ENCODE results near the gene PZP. TPM values are rescaled to one million over a fixed set of nuclear protein-coding genes. Genes with fewer than 3 reads are reported as not detected.
A peak's percentile ranks its signal among the peaks of the same experiment; 100 is the strongest.
"Not testable (repeated sequence)": the region's sequence is repeated elsewhere in the genome, so short reads cannot be mapped to it uniquely, and the experiment has no call there.

Gene PZP
- total RNA-seq, result under 0.01 and 0.22 TPM in 2 replicates

GRCh38 chr12:9208229-9208628, at the start of gene PZP:
PZP (minus strand) TSS chr12:9208395; CDS start chr12:9208341, 54 bp downstream.
- DNase-seq (ENCODE audit: low read depth in 2 of 2), result no peak

- no peak for DNase-seq (ENCODE audit: low read depth in 2 of 2)
Measured at GRCh38 chr12:9256758-9257405, 48.7 kb upstream of the PZP start.

GRCh38 chr12:9256341-9256740, 48.1 kb upstream of the PZP start:
- no peak for DNase-seq (ENCODE audit: low read depth in 2 of 2)

- no peak for DNase-seq (ENCODE audit: low read depth in 2 of 2)
Measured at GRCh38 chr12:9255837-9256236, 47.6 kb upstream of the PZP start.

GRCh38 chr12:9253464-9253863, 45.3 kb upstream of the PZP start:
- DNase-seq (ENCODE audit: low read depth in 2 of 2), result no peak

- not testable (repeated sequence) for DNase-seq (ENCODE audit: low read depth in 2 of 2)
Measured at GRCh38 chr12:9252791-9253190, 44.6 kb upstream of the PZP start.

GRCh38 chr12:9252256-9252655, 44.1 kb upstream of the PZP start:
- no peak for DNase-seq (ENCODE audit: low read depth in 2 of 2)

GRCh38 chr12:9248435-9248834, 40.2 kb upstream of the PZP start:
- no peak for DNase-seq (ENCODE audit: low read depth in 2 of 2)

GRCh38 chr12:9244894-9245293, 36.7 kb upstream of the PZP start:
- no peak for DNase-seq (ENCODE audit: low read depth in 2 of 2)

- DNase-seq (ENCODE audit: low read depth in 2 of 2), result no peak
Measured at GRCh38 chr12:9243999-9244649, 35.9 kb upstream of the PZP start.

- DNase-seq (ENCODE audit: low read depth in 2 of 2), result no peak
Measured at GRCh38 chr12:9241301-9241700, 33.1 kb upstream of the PZP start.

- DNase-seq (ENCODE audit: low read depth in 2 of 2), result peak in 1 of 2 donors; percentile 15
Measured at GRCh38 chr12:9240776-9241175, 32.6 kb upstream of the PZP start.

- DNase-seq (ENCODE audit: low read depth in 2 of 2), result peak; percentile 2 to 25
Measured at GRCh38 chr12:9240004-9240635, 31.9 kb upstream of the PZP start.

- no peak for DNase-seq (ENCODE audit: low read depth in 2 of 2)
Measured at GRCh38 chr12:9237286-9237685, 29.1 kb upstream of the PZP start.

- DNase-seq (ENCODE audit: low read depth in 2 of 2), result no peak
Measured at GRCh38 chr12:9235519-9235918, 27.3 kb upstream of the PZP start.

GRCh38 chr12:9227950-9228349, 19.8 kb upstream of the PZP start:
- DNase-seq (ENCODE audit: low read depth in 2 of 2), result no peak

- DNase-seq (ENCODE audit: low read depth in 2 of 2), result no peak
Measured at GRCh38 chr12:9223830-9224229, 15.6 kb upstream of the PZP start.

GRCh38 chr12:9221483-9221882, 13.3 kb upstream of the PZP start:
- DNase-seq (ENCODE audit: low read depth in 2 of 2), result no peak

- not testable (repeated sequence) for DNase-seq (ENCODE audit: low read depth in 2 of 2)
Measured at GRCh38 chr12:9221011-9221410, 12.8 kb upstream of the PZP start.

- DNase-seq (ENCODE audit: low read depth in 2 of 2), result no peak
Measured at GRCh38 chr12:9214534-9214933, 6.3 kb upstream of the PZP start.

GRCh38 chr12:9211687-9212086, 3.5 kb upstream of the PZP start:
- no peak for DNase-seq (ENCODE audit: low read depth in 2 of 2)

- DNase-seq (ENCODE audit: low read depth in 2 of 2), result no peak
Measured at GRCh38 chr12:9204380-9204779, 3.8 kb downstream of the PZP start.

GRCh38 chr12:9198012-9198411, 10.2 kb downstream of the PZP start:
- DNase-seq (ENCODE audit: low read depth in 2 of 2), result no peak
